HG03558 (cell line): ENCODE results near the gene COL9A2.

Experiments used
- ATAC-seq: cut with Tn5 transposase; IDR thresholded peaks from one replicate; pipeline ENCODE4 v1.9.1; 2021; ENCODE audit warnings: moderate number of reproducible peaks; ENCODE audit not compliant: unreplicated experiment; ENCODE audit errors: extremely low read depth

The COL9A2 gene

DNA sequence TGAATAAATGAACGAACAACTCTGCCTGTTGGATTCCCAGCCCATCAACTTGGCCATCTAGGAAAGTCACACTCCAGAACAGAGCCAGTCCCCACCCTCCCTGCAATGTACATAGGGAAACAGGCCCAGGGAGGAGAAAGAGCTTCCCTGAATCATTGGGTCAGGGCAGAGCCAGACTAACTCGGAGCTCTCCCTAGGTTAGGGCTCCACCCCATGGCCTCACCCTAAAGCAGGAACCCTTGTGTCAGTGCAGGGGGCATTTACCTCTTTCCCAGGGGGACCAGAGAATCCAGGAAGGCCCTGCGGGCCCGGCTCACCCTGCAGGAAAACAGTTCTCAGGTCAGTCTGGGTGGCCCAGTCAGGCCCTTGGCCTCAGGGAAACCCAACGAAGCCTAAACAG, 11.6 kb downstream of the COL9A2 start:
- no peak for ATAC-seq

DNA sequence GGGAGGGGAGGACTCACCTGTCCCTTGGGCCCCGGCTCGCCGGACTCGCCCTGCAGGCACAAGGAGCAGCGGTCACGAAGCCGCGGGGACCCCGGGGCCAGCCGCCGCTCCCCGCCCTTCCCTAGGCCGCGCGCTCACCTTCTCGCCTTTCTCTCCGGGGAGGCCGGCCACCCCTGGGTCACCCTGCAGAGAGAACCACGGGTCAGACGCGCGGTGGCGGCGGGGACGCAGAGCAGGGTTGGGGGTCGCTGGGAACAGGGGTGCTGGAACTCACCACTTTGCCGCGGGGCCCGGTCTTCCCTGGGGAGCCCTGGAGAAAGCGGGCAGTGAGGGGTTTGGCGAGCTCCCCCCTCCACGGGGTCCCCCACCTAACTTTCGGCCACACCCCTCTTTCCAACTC, 13.3 kb downstream of the COL9A2 start:
- ATAC-seq, result no peak

DNA sequence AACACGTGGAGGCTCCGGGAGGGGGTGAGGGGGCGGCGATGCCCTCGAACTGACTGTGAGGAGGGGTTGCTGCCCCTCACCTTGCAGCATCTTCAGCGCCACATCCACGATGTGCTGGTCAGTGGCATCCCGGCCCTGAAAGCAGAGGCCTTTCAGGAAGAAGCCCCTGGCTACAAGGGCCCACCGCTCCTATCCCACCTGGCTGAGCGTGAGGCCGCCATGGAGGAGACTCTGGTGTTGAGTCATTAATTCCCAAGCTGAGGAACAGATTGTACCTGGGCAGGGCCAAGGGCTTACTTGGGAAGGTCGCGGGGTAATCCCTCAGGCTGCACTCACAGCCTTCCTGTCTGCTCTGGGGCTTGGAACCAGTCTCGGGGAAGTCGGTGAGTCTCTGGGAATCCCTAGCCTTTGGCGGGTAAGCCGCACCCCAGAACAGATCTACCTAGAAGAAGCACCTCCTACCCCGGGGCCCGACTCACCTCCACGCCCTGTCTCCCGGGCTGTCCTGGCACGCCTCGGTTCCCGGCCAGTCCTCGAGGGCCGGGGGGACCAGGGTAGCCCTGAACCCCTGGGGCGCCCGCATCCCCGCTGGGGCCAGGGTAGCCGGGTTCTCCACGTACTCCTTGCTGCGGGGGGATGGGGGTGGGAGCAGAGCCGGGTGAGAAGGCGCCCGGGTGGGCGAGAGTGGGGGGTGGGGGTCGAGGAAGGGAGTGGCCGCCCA, 13.9 kb downstream of the COL9A2 start:
- ATAC-seq, result no peak

DNA sequence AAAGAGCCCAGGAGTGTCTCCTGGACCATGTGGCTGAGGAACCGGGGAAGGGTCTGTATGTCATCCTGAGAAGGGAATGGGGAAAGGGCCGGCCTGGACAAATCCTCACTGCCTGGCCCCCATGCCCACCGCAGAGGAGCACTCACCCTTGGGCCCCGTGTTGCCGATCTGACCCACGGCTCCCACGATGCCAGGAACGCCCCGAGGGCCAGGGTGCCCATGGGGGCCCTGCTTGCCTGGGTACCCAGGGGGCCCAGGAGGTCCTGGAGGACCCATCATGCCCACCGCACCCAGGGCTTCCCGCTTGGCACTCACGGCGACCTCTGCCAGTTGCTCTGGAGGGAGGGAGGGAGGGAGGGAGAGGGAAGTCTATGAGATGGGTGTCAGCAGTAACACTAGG, 14.6 kb downstream of the COL9A2 start:
- ATAC-seq, result no peak

DNA sequence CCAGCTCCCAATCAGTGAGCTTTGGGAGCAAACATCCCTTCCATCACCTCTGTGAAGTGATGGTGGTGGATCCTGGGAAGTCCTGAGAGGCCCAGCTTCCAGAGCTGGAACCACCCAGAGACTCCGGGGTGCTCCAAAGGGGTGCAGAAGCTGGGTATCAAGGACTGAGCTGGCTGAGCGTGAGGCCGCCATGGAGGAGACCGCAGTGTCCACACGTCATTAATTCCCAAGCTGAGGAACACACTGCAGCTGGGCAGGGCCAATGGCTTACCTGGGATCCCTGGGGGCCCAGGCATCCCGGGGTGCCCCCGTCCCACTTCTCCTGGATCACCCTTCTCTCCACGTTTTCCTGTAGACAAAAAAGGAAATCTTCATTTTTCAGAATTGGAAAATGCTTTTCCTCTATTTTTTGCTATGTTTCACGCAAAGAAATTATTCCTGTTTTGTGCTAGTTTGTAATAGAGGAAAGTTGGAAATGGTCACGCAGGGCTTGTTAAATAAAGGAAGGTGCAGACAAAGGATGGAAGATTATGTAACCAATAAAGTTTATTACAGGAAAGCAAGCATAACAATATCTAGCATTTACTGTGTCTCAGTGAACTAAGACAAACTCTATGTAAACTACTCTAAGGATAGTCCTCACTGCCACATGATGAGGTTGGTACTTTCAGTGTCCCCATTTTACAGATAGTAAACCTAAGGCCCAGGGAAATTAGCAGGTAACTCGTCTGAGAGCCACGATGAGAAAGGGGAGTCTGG, 15.4 kb downstream of the COL9A2 start:
- ATAC-seq, result no peak

DNA sequence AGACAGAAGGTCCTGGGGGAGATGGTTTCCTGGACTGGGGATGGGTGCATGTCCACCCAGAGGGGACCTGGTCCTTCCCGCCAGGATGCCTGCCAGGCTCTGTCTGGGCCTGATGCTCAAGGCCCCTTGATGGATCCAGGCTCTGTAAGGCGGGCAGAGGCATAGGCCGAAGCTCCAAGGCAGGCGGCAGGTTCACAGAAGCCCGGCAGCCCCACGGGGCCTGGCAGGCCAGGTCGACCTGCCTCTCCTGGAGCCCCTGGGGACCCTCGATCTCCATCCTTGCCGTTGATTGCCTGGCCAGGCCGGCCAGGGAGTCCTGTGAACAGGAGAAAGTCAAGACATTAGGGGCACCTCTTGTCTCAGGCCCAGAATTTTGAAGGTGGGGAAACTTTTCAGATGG, 16.0 kb downstream of the COL9A2 start:
- ATAC-seq, result no peak

DNA sequence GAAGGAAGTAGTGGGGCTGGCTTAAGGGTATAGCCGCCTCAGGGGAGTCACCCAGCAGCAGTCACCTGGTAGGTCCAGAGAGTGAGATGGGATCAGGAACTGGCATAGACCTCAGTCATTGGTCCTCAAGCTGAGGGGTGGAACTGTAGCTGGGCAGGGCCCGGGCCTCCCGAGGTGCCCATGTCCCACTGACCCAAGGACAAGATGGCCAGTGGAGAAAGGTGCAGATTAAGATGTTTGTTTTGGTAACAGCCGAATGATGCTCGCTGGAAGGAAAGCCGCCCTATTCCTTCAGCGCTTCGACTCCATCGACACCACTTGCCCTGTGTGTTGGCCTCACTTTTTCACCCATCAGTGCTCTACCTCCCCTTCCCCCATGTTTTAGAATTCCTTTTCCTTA, 16.4 kb downstream of the COL9A2 start:
- ATAC-seq, result no peak

DNA sequence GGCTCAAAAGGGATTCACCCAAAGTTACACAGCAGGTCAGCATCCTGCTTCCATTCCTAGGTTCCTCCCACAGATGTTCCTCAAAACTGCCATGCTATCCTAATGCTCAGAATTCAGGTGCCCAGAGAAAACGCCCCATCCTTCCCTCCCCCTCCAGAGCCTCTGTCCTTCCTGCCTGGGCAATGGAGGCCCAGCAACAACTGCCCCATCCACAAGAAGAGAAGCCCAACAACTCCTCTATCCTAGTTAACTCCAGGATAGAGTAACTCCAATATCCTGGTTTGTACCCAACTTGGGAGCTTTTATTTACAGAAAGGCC, 16.9 kb downstream of the COL9A2 start:
- ATAC-seq, result no peak

DNA sequence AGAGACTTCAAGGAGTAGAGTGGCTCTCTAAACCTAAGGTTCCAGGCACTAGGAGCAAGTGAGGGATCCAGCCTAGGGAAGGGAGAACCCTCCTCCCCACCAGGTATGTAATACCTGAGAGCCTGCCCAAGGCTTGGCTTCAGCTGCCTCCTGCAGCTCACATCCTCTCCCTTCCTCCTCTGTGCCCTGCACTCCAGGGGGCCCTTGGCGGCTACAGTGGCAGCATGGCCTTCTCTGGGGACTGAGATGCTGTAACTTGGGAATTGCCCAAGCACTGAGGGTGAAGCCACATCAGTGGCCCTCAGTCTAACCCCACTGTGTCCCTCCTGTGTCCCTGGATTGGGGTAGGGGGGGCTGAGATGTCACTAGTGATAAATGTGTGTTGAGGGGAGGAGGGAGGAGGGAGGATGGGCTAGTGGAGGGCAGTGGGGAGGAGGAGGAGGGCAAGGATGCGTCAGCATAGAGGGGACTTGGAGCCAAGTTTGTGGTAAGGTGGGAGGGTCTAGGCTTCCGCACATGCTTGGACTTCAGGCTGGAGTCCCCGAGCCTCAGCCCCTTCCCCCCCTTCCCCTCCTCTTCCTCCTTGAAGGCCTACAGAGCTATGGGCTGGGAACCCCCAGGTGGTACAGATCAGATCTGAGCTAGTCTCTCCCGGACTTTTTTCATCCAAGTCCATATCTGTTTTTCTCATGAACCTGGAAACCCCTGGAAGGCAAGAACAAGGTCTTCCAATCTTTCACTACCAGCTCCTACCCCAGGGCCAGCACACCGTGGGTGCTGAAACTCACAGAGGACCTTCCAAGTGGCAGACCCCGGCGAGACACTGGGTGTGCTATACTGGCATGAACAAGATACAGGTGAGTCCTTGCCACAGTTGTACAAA, 17.5 kb downstream of the COL9A2 start:
- ATAC-seq, result no peak

DNA sequence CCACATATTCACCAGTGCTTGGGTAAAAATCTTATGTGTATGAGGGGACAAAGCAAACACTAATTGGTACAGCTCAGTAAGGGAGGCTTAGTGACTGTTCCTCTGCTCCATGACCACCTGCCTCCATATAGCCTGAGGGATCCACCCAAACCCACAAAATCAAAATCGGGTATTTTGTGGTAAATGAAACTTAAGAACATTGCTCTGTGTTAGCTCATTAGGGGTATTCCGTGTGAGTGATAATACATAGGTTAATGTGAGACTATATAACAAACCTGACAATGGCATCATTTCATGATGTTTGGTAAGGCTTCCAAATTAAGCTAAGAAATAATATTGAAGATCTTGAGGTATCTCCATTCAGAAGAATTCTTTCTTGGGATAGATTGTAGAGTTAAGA, 25.8 kb downstream of the COL9A2 start:
- ATAC-seq, result no peak

DNA sequence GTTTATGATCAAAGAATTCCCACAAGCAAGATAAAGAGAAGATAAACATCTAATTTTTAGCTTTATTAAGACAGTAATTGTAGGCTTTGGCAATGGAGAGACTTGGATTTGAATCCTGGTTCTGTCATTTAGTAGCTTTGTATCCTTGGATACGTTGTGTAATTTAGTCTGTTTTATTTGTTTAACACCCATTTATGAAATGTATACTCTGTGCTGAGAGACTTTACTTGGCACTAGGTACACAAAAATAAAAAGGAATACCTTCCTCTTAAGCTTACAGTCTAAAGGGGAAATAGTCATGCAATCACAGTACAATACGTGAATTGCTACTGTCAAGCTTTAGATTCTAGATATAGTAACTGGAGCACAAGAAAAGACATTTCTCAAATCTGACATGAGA, 35.2 kb downstream of the COL9A2 start:
- no peak for ATAC-seq

DNA sequence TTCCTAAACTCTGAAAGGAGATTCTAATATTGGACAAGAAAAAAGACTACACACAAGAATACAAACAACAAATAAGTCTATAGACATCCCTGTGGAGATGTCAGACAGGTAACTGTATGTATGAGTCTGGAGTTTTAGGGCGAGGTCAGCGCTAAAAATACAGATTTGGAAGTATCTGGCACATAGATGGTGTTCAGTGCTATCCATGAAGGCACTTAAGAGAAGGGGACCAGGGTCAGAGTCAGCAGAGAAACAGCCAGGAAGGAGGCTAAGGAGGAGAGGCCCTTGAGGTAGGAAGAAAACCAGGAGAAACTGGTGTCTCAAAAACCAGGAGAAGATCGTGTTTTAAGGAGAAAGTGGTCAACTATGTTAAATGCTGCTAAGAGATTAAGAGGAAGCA, 41.0 kb downstream of the COL9A2 start:
- ATAC-seq, result no peak

DNA sequence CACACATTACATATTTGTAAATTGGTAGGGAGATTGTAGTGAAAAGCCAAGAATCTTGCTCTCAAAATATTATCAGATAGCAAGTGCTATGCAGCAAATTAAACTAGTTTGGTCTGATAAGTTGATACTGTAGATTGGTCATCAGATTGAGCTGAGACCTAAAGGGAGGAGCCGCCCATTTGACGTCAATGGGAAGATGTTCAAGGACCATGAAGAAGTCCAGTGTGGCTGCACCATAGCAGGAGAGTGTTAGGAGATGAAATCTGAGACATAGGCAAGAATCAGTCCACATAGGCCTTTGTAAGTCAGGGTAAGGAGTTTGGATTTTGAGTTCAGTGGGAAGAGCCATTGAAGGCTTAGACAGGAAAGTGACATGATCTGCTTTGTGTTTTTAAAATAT, 42.8 kb downstream of the COL9A2 start:
- no peak for ATAC-seq

DNA sequence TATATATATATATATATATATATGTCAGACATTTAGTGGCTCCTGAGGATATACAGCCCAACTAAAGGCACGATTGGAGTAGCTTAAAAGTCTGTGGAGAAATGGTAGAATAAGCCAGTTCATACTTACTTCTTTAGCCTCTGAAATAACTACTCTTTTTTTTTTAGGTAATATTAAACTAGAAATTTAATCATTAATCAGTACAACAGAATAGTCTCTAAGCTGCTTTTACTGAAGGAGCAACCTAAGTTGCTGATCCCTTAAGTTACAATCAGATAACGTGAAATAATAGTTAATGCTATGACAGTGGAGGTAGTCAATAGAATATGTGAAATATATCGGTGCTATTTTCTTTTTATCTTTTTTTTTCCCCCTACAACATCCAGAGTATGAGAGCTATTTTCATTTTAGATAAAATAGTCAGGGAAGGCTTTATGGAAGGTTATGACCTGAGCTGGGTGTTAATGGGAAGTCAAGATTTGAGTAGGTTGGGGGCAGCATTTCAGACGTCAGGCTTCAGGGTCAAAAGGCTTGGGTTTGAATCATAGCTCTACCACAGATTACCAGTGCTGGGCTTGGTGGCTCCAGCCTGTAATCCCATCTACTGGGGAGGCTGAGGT, 43.4 kb downstream of the COL9A2 start:
- no peak for ATAC-seq

DNA sequence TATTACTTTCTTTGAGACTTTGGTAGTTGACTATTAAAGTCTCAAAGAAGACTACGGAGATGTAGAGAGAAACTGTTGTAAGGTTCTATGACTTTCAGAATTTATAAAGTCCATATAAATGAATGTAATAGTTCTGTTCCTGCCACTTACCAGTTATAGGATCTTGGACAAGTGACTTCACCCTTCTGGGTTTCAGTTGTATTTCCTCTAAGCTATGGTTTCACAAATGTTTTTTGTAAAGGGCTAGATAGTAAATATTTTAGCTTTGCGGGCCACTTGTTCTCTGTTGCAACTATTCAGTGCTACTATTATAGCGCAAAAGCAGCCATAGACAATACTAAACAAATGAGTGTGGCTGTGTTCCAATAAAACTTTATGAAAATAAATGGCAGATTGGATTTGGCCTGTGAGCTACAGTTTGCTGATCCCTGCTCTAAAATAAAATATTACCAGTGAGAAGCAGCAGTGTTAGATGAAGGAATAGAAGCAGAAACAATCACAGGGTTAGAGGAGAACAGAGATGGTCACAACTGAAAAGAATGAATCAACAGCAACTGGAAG, 44.4 kb downstream of the COL9A2 start:
- ATAC-seq, result no peak

DNA sequence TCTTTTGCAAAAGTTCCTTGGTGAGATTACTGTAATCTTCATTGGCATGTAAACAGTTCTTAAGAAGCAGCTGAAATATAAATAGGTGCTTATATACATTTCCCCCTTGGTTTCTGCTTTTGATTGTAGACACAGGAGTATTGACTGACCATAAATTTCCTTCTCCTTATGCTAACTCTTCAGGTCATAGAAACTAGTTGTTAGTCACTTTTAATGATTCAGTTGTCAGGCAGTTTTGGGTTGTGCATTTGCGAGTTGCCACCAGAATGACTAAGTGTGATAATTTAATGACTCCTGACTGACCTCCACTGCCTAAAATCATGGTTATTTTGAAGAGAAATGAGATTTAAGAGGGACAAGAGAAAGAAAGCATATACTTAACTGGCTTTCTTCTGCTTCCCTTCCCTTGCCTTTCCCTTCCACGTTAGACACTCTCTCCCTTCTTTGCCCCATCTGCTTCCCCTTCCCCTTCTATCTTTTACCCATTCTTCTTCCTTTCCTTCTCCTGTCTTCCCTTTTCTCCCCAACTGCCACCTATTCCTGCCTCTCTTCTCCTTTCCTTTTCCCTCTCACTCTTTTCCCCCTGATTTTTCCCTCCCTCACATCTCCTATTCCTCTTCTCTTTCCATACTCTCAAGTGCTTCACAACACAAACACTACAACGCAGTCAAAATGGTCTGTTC, 46.8 kb downstream of the COL9A2 start:
- no peak for ATAC-seq

DNA sequence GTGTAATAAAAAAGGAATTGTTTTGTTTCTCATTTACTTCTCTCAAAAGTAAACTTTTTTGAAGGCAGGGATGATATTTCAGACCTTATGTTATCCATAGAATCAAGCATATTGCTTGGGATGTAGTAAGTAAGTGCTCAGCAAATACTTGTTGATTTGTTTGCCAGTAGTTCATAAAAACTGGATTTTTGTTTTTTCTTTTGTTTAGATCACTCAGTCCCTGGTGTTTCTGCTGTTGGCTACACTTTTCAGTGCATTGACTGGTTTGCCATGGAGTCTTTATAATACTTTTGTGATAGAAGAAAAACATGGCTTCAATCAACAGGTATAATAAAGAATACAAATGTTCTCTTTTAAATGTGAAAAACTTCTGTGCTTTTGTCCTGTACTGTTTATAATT, 48.9 kb downstream of the COL9A2 start:
- no peak for ATAC-seq

DNA sequence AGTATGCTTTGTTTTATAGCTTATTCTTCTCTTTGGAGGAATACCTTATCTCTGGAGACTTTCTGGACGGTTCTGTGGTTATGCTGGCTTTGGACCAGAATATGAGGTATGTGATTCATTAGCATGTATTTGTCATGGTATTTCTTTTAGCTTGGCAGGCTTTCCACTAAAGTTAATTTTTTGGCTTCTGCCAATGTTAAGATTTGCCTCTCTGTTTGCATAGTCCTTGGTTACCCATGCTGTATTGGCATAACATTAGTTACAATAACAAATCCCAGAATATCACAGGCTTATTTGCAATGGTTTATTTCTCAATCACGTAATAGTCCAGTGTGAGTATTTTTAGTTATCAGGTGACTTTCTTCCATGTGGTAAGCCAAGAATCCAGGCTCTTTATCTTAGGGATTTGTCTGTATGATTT, 49.3 kb downstream of the COL9A2 start:
- no peak for ATAC-seq

DNA sequence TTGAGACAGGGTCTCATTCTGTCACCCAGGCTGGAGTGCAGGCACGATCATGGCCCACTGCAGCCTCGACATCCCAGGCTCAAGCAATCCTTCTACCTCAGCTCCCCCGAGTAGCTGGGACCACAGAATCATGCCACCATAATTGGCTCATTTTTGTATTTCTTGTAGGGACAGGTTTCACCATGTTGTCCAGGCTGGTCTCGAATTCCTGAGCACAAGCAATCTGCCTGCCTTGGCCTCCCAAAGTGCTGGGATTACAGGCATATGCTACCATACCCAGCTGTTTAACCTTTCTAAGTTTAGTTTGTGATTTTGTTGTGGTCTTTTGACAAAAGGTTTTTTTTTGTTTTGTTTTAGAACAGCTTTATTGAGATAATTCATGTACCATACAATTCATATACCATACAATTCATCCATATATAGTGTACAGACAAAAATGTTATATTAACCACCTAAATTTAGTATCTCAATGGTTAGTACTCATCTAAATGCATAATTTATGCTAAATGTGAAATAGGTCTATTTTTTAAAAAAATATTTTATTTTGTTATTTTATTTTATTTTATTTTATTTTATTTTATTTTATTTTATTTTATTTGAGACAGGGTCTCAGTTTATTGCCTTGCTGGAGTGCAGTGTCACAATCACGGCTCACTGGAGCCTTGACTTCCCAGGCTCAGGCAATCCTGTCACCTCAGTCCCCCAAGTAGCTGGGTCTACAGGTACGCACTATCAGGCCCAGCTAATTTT, 50.1 kb downstream of the COL9A2 start:
- no peak for ATAC-seq
